ENCODE measurements around the gene BSND.

- TF ChIP-seq CTCF (IDR thresholded peaks at IDR 0.05; ENCODE audit: low read depth, low read length) (no peak), MAX (IDR thresholded peaks at IDR 0.05; ENCODE audit: low read depth, low read length) (no peak), POLR2A (IDR thresholded peaks at IDR 0.05; ENCODE audit: extremely low read depth, insufficient read length) (no peak)
These were observed 30.2 kb upstream of the BSND start for GRCh38 chr1:54968551-54968950.

Data from NB4 (cell line).